HEK293 (cell line): ENCODE results near the gene C2CD2.

ENCODE experiments used
- BCL11A ChIP-seq: fragments of 450-650 bp; formaldehyde crosslinking; IDR thresholded peaks from 2 replicates; pipeline ENCODE4 v1.5.1; 2016; ENCODE audit warnings: low read depth, missing biosample characterization, missing genetic modification characterization
- KLF16 ChIP-seq: fragments of 450-650 bp; formaldehyde crosslinking; IDR thresholded peaks from 2 replicates; pipeline ENCODE4 v1.5.1; 2017; ENCODE audit warnings: missing biosample characterization, missing genetic modification characterization
- RBAK ChIP-seq: fragments of 450-650 bp; formaldehyde crosslinking; IDR thresholded peaks from 2 replicates; pipeline ENCODE4 v1.5.1; 2016; ENCODE audit warnings: missing biosample characterization, missing genetic modification characterization
- SP2 ChIP-seq: fragments of 450-650 bp; formaldehyde crosslinking; IDR thresholded peaks from 2 replicates; pipeline ENCODE4 v1.5.1; 2016; ENCODE audit warnings: missing biosample characterization, missing genetic modification characterization
- TCF7L2 ChIP-seq: IDR thresholded peaks from 2 replicates; pipeline ENCODE4 v1.6.1; 2011; ENCODE audit warnings: low read depth, mild to moderate bottlenecking, inconsistent platforms, low read length, moderate library complexity, borderline replicate concordance
- ZBTB1 ChIP-seq: fragments of 450-650 bp; formaldehyde crosslinking; IDR thresholded peaks from 2 replicates; pipeline ENCODE4 v1.5.1; 2016; ENCODE audit warnings: missing biosample characterization, missing genetic modification characterization
- ZBTB21 ChIP-seq: fragments of 450-650 bp; formaldehyde crosslinking; IDR thresholded peaks from 2 replicates; pipeline ENCODE4 v1.5.1; 2017; ENCODE audit warnings: missing biosample characterization, missing genetic modification characterization
- ZNF10 ChIP-seq: fragments of 450-650 bp; formaldehyde crosslinking; IDR thresholded peaks from 2 replicates; pipeline ENCODE4 v1.5.1; 2017; ENCODE audit warnings: missing biosample characterization, missing genetic modification characterization
- ZNF274 ChIP-seq, 2 experiments: fragments of 200-500 bp in 1 of 2; fragments of 450-650 bp in 1 of 2; sonication (Bioruptor generic) in 1 of 2; formaldehyde crosslinking in 1 of 2; IDR thresholded peaks; 2 replicates each; pipeline versions ENCODE4 v1.5.1 to v1.6.1; 2014 to 2016; ENCODE audit warnings: borderline replicate concordance in 1 of 2, inconsistent platforms in 1 of 2, low read length in 1 of 2, missing biosample characterization in 1 of 2, missing genetic modification characterization in 1 of 2
- ZNF514 ChIP-seq: fragments of 450-650 bp; formaldehyde crosslinking; IDR thresholded peaks from 2 replicates; pipeline ENCODE4 v1.5.1; 2016; ENCODE audit warnings: missing biosample characterization, missing genetic modification characterization
- TF ChIP-seq, protein P1 (sequence below): fragments of 450-650 bp; formaldehyde crosslinking; IDR thresholded peaks from 2 replicates; pipeline ENCODE4 v1.5.1; 2016; ENCODE audit warnings: missing biosample characterization, missing genetic modification characterization
- TF ChIP-seq, protein P2 (sequence below): fragments of 450-650 bp; formaldehyde crosslinking; IDR thresholded peaks from 2 replicates; pipeline ENCODE4 v1.5.1; 2016; ENCODE audit warnings: missing biosample characterization, missing genetic modification characterization
- TF ChIP-seq, protein P3 (sequence below): fragments of 450-650 bp; formaldehyde crosslinking; IDR thresholded peaks from 2 replicates; pipeline ENCODE4 v1.5.1; 2016; ENCODE audit warnings: missing biosample characterization, missing genetic modification characterization, borderline replicate concordance

GRCh38 chr21:41899426-41900202 is 54.2 kb downstream of the C2CD2 start:
- TF ChIP-seq, protein P1, sequence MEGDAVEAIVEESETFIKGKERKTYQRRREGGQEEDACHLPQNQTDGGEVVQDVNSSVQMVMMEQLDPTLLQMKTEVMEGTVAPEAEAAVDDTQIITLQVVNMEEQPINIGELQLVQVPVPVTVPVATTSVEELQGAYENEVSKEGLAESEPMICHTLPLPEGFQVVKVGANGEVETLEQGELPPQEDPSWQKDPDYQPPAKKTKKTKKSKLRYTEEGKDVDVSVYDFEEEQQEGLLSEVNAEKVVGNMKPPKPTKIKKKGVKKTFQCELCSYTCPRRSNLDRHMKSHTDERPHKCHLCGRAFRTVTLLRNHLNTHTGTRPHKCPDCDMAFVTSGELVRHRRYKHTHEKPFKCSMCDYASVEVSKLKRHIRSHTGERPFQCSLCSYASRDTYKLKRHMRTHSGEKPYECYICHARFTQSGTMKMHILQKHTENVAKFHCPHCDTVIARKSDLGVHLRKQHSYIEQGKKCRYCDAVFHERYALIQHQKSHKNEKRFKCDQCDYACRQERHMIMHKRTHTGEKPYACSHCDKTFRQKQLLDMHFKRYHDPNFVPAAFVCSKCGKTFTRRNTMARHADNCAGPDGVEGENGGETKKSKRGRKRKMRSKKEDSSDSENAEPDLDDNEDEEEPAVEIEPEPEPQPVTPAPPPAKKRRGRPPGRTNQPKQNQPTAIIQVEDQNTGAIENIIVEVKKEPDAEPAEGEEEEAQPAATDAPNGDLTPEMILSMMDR (tag by site-specific recombination): no peak
- TF ChIP-seq ZBTB1 (tag by site-specific recombination) (no peak), KLF16 (no peak), SP2 (no peak), ZBTB21 (no peak), RBAK (tag by site-specific recombination) (no peak), ZNF274 (IDR thresholded peaks at IDR 0.05; ENCODE audit: low read length) (no peak), ZNF274 (tag by site-specific recombination; IDR thresholded peaks at IDR 0.05; ENCODE audit: borderline replicate concordance) (no peak), BCL11A (tag by site-specific recombination) (no peak), ZNF514 (tag by site-specific recombination) (no peak), ZNF10 (no peak), TCF7L2 (no peak)
- TF ChIP-seq, protein P2, sequence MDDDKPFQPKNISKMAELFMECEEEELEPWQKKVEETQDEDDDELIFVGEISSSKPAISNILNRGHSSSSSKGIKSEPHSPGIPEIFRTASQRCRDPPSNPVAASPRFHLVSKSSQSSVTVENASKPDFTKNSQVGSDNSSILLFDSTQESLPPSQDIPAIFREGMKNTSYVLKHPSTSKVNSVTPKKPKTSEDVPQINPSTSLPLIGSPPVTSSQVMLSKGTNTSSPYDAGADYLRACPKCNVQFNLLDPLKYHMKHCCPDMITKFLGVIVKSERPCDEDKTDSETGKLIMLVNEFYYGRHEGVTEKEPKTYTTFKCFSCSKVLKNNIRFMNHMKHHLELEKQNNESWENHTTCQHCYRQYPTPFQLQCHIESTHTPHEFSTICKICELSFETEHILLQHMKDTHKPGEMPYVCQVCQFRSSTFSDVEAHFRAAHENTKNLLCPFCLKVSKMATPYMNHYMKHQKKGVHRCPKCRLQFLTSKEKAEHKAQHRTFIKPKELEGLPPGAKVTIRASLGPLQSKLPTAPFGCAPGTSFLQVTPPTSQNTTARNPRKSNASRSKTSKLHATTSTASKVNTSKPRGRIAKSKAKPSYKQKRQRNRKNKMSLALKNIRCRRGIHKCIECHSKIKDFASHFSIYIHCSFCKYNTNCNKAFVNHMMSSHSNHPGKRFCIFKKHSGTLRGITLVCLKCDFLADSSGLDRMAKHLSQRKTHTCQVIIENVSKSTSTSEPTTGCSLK (tag by site-specific recombination): no peak
- TF ChIP-seq, protein P3, sequence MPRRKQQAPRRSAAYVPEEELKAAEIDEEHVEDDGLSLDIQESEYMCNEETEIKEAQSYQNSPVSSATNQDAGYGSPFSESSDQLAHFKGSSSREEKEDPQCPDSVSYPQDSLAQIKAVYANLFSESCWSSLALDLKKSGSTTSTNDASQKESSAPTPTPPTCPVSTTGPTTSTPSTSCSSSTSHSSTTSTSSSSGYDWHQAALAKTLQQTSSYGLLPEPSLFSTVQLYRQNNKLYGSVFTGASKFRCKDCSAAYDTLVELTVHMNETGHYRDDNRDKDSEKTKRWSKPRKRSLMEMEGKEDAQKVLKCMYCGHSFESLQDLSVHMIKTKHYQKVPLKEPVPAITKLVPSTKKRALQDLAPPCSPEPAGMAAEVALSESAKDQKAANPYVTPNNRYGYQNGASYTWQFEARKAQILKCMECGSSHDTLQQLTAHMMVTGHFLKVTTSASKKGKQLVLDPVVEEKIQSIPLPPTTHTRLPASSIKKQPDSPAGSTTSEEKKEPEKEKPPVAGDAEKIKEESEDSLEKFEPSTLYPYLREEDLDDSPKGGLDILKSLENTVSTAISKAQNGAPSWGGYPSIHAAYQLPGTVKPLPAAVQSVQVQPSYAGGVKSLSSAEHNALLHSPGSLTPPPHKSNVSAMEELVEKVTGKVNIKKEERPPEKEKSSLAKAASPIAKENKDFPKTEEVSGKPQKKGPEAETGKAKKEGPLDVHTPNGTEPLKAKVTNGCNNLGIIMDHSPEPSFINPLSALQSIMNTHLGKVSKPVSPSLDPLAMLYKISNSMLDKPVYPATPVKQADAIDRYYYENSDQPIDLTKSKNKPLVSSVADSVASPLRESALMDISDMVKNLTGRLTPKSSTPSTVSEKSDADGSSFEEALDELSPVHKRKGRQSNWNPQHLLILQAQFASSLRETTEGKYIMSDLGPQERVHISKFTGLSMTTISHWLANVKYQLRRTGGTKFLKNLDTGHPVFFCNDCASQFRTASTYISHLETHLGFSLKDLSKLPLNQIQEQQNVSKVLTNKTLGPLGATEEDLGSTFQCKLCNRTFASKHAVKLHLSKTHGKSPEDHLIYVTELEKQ (tag by site-specific recombination): no peak
